ENCODE results near the gene MROH9.

MROH9 gene

DNA sequence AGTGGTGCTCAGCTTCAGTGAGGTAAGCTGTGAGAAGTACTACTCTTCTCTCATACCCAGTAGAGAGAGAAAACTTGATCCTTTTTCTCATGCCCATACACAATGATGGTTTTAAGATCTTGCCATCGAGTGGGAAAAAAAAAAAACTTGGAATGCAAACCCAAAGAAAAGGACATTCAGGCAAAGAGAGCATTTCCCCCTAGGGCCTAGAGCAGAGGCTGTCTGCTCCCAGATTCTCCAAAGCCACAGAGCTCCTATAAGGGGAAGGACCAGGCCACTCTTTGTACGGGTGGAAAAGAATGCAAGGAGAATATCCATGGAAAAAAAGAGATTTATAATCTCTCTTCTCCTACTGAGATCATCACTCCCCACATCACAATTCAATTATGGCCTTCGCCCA is 34.9 kb downstream of the MROH9 start:
- no peak for DNase-seq (ENCODE audit: low spot score)

DNA sequence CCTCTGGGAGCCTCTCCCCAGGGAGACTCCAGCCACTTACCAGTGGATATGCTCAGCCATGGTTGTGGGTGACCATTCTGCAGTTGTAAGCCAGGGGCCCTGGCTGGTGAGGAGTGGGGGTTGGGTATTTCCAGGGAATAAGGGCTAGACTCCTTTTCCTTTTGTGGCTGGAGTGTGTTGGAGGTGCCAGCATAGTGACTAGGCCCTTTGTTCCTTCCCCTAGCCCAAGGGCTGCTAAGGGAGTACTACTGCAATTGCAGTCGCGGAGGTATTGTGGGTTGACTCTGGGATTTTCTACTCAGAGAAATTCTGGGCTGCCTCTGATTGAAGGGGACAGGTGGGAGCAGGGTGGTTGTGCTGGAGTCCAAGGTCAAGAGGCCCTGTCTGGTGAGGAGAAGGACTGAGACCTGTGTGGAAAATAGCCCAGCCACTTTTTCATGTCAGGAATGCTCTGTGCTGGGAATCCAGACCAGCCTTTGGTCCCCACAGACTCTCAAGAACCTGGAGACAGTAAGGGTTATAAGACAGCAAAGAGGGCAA is 43.1 kb downstream of the MROH9 start:
- no peak for DNase-seq (ENCODE audit: low spot score)

DNA sequence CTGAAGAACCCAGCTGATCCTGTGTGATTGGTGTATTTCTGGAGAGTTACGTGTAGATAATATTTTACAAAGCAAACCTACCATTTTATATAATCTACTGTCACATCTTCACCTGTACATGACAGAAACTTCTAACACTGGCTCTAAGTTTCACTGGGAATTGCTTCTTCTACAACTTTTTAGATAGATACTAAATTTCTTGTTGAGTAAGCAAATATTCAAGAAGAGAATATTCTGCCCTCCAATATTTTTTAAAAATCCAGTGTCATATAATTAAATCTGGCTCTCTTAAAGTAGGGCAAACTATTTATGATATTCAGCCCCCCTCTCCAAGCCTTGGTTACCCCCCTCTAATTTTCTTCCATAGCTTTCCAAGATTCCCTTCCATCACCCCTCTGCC is 50.1 kb downstream of the MROH9 start:
- DNase-seq (ENCODE audit: low spot score), result no peak

DNA sequence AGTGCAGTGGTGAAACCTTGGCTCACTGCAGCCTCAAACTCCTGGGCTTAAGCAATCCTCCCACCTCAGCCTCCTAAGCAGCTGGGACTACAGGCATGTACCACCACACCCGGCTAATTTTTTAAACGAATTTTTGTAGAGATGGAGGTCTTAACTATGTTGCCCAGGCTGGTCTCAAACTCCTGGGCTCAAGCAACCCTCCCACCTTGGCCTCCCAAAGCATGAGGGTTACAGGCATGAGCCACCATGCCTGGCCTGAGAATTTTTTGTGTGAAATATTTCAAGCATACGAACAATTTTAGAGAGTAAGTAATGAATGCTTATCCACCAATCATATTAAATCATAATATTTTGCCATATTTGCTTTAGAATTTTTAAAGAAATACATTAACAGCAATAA is 51.6 kb downstream of the MROH9 start:
- no peak for DNase-seq (ENCODE audit: low spot score)

DNA sequence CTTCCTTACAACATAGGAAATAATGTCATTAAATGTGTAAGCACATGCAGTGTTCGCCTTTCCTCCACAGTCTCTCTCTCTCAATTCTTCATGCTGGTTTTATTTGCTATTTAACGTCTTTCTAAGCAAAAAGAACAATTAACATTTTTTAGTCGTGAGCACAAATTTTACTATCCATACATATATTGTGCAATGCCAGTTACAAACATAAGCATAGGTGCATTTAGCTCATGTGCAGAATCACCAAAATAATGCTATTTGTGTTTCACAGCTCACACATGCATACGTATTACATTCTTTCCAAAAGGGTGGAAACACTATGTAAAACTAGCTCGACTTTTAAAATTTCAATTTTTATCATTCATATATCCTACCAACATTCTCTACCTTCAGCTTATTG is 52.1 kb downstream of the MROH9 start:
- DNase-seq (ENCODE audit: low spot score), result no peak

DNA sequence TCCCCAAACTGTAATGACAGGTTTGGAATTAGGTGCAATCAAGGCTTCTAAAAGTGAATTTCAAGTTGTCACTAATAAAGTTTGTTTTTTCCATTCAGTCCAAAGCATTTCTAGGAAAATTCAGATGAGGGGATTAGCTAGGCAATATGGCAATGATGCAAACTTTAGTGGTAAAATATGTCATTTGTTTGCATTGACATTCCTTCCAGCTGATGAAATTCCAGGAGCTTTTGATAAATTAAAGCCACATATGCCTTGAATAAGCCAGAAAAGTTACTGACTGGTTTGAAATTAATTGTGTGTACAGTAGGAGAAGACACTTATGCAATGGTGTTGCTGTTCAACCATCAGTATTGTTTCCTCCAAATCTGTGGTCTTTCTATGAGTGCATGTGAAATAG is 57.8 kb downstream of the MROH9 start:
- no peak for DNase-seq (ENCODE audit: low spot score)

DNA sequence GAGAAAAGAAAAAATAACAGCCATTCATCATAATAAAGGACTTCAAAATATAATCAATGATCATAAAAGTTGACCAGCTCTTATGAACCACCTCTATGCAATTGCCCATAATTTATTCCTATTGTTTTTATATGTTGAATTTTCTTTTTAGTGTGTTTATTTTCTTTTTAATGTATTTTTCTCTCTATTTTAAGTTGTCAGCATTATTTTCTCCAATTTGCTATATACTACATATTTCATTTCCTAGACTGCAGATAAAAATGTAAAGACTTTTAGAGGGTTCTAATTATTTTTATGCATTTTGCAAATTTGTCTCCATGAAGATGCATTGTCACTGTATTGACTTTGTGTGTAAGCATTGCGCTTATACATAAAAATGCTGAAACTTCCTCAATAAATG is 58.4 kb downstream of the MROH9 start:
- no peak for DNase-seq (ENCODE audit: low spot score)

DNA sequence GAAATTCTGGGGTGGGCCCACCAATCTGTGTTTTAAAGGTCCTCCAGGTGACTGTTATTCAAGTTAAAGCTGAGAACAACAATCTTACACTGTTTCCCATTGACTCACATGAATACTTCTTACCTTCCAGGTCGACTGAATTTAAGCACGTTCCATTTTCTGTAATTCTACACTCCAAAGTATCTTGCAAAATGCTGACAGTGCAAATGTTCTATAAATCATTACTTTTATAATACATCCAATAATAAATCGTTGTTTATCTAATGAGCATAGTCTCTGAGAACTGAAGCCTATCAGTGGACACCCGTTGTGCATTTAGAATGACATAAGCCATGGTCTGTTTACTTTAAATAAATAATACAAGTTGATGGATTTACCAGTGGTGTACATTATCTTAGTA is 79.5 kb downstream of the MROH9 start:
- no peak for DNase-seq (ENCODE audit: low spot score)

DNA sequence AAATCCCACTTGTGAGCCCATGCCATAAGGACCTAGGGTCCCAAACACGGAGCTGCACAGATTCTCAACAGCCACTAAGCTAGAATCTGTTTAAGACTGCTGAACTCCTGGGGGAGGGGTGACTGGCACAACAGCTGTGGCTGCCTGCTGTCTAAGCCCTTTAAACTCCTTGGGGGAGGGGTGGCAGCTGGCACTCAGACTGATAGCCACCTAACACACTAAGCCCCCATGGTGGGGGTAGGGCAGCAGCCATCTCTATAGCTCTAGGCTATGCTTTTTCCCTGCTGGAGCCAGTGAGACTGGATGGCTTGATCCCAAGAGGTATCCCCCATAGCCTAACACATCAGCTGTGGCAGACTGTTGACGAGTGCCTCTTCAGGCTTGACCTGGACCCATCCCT is 82.1 kb downstream of the MROH9 start:
- no peak for DNase-seq (ENCODE audit: low spot score)

DNA sequence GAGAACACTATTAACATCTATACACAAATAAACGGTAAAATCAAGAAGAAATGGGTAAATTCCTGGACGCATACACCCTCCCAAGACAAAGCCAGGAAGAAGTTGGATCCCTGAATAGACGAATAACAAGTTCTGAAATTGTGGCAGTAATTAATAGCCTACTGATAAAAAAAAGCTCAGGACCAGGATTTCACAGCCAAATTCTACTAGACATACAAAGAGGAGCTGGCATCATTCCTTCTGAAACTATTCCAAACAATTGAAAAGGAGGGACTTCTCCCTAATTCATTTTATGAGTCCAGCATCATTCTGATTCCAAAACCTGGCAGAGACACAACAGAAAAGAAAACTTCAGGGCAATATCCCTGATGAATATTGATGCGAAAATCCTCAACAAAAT is 84.6 kb downstream of the MROH9 start:
- DNase-seq (ENCODE audit: low spot score), result no peak

DNA sequence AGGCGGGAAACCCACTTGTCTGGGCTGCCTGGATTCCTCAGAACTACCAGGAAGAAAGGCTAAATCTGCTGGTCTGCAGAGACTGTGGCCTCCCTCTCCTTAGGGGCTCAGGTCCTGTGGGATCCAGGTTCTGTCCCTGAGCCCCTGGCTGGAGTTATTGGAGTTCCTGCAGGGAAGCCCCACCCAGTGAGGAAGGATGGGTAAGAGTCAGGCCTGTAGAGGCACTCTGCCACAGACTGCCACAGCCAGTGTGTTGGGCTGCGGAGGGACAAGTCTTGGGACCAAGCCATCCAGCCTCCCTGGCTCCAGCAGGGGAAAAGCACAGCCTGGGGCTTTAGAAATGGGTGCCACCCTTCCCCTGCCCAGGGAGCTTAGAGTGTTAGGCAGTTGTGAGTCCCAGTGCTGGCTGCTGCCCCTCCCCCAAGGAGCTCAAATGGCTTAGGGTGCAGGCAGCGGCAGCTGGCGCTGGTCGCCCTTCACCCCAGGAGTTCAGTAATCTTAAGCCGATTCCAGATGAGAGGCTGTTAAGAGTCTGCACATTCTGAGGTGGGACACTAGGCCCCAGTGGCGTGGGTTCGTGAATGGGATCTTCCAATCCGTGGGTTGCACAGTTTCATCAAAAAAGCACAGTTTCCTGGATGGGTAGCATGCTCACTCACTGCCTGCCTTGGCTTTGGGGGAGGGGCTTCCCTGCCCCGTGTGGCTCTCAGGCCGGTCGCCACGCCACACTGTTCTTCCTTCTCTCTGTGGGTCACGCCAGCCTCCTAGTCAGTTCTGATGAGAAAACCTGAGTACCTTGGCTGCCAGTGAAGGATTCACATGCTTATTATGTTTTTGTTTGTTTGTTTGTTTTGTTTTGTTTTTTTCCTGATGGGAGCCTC is 97.7 kb downstream of the MROH9 start:
- DNase-seq (ENCODE audit: low spot score), result no peak

DNA sequence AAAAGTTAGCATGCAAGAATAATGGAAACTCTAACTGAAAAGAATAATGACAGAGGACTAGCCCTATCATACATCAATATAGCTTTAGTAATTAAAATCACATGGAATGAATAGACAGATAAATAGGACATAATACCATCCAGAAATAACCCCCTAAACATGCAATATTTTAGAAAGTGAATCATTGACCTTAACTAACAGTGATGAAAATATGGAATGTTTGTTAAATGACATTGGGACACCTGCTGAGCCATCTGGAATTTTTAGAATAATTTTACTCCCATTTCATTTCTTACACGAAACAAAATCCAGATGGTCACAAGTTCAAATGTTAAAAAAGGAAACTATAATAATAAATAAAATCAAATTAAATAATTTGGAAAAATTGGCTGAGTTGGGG is 102.3 kb downstream of the MROH9 start:
- DNase-seq (ENCODE audit: low spot score), result no peak

DNA sequence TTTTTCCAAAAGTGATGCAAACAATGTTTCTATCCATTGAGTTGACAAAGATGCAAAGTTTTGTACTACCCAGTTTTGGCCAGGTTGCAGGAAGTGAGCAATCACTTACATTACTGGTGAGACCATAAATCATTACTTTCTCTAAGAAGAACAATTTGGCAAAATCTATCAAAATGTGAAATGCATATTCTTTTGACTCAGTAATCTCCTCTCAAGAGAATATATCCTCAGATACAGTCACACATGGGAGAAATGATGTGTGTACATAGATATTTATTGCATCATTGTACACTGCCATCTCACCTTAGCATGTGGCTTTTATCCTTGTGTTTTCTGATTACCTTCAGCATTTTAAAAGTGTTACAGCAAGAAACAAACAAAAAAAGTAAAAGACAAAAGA is 103.0 kb downstream of the MROH9 start:
- no peak for DNase-seq (ENCODE audit: low spot score)

DNA sequence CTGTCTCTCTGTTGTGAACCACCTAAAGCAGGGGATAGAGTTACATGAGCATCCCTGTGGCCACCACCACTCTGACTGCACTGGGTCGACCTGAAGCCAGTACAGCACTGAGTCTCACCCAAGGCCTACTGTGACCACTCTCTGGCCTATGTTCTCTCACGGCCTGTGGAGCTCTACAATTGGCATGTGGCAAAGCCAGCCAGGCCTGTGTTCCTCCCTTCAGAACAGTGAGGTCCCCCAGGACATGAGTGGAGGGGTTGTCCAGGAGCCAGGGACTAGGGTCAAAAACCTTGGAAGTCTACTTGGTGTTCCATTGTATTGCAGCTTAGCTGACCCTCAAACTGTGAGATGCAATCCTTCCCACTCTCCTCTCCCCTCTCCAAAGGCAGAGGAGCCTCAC is 112.7 kb downstream of the MROH9 start:
- no peak for DNase-seq (ENCODE audit: low spot score)

DNA sequence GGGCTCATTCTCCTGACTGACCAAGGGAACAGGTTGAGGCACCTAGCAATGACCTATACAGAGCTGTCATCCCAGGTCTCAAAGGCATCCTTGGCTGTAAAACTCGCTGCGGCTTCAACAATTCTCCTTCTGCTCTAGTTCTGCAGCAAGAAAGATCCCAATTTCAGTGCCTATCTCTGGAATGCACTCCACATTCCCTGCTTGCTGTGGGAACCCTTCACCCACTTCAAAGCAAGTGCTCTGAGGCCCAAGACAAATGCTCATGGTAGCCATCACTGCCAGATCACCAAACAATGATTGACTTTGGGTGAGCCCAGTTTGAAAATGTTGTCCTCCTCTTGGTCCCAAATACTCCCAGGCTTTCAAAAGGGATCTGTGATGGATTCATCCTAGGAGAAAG is 117.6 kb downstream of the MROH9 start:
- DNase-seq (ENCODE audit: low spot score), result no peak

DNA sequence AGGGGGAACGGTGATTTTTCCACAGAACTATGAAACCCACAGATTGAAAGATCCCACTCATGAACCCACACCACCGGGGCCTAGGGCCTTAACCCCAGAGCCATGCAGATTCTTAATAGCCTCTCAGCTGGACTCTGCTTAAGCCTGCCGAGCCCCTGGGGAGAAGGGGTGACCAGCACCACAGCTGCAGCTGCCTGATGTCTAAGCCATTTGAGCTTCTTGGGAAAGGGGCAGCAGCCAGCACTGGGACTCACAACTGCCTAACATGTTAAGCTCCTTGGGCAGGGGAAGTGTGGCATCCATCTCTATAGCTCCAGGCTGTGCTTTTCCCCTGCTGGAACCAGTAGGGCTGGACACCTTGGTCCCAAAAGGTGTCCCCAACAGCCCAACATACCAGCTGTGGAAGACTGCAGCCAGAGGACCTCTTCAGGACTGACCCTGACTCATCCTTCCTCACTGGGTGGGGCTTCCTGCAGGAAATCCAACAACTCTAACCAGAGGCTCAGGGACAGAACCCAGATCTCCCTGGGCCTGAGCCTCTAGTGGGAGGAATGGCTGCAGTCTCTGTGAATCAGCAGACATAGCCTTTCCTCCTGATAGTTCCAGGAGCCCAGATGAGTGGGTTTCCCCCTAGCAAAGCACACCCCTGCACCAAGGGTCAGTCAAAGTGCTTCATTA is 120.8 kb downstream of the MROH9 start:
- DNase-seq (ENCODE audit: low spot score), result no peak

DNA sequence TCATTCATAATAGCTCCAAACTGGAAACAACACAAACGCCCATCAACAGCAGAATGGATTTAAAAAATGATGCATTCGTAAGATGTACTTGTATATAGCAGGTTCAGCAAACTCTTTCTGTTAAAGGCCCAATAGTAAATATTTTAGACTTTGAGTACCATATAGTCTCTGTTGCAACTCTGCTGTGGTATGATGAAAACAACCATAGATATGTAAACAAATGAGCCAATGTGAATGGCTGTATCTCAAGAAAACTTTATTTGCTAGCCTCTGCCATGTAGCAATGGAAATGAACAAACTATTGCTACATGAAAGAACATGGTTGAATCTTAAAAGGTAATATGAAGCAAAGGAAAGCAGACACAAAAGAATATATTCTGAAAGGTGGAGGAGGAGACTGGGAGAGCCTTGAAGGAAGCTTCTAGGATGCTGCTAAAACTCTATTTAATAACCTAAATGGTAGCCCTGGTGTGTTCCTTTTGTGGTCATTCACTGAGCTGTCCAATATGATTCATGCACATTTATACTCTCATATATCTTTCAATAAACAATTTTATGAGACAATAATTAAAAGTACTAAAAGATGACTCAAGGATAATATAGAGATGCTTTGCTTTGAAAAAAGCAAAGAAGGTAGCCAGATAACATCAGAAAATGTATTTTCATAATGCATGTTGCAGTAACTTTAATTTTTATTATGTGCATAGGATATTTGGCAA is 126.2 kb downstream of the MROH9 start:
- DNase-seq (ENCODE audit: low spot score), result no peak

DNA sequence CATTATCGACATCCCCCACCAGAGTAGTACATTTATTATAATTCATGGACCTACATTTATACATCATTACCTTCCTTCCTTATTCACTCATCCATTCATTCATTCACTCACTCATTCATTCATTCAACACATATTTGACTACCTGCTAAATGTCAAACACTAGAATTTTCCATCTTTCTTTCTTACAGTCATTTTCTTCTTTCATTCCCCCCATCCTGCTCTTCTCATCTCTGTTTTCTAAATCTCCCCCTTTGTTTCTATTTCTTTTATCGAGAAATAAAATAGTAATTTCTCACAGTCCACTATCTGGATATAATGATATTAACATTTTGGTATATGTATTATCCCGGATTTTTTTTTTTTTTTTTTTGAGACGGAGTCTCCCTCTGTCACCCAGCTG is 127.6 kb downstream of the MROH9 start:
- no peak for DNase-seq (ENCODE audit: low spot score)

DNA sequence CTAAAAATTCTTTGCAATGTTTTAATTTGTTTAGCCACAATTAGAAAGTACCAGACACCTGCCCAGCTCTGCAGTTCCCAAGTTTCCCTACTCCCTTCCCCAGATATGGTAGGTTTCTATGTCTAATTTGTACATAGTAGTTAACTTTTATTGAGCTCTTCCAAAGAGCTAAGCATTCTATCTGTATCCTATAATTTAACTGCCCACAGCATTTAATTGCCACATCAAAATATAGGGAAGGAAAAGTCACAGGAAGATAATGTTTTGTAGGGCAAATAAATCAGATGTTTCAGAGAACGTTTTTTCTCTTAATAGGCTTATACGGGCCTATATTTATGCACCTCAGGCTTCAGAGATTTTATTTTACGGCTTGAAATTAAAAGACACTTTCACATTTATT is 139.7 kb downstream of the MROH9 start:
- no peak for DNase-seq (ENCODE audit: low spot score)

DNA sequence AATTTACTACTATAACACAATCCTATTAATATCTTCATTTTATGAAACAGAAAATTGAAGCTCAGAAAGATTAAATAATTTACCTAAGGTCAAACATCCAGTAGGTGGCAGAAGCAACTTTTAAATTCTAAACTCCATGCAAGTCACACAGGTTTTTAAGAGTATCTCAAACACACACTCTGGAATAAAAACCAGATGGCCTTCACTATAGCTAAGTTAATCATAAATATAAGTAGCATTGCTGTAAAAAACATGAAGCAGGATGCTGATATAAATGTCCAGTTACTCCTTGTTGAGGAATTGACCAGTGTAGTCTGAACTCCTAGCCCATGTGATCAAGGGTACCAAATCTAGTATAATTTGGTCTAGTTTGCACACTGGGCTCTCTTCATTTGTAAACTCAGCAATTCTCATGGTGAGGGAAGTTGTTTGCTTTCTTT is 146.0 kb downstream of the MROH9 start:
- DNase-seq (ENCODE audit: low spot score), result peak; percentile 23

DNA sequence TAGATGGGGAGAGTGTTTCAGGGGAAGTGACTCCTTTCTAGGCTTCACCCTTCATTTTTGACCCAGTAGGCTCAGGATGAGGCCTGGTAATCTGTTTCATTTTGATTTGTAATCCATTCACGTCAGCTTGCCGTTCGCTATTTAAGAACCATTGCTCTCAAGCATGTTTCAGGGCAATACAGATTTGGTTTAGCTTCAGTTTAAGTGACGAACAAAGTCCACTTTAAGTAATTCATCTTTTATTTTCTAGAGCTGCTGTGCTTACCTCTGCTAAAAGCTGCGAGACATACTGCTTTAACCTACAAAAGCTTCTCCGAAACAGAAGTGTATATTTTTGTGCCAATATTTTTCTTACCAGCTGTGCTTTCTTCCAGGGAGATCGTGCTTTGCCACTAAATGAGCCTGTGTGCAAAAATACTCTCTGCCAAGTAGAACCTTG is 146.4 kb downstream of the MROH9 start:
- no peak for DNase-seq (ENCODE audit: low spot score)

DNA sequence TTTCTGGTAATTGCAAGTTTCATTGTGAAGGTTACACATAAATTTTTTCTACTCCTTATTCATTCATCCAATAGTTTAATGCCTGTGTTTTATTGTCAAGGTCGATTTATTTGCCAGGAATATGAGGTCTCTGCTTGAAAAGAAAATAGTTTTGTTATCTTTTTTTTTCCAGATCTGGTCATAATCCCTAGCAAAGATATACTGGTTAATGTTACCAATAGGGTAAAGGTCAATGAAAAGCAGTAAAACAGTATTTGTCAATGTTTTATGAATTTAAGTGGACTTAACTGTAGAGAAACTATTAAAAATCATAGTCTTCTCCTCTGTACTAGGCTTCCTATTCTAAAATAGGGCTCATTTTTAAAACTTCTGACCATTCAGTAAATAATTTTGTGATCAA is 147.3 kb downstream of the MROH9 start:
- DNase-seq (ENCODE audit: low spot score), result no peak

DNA sequence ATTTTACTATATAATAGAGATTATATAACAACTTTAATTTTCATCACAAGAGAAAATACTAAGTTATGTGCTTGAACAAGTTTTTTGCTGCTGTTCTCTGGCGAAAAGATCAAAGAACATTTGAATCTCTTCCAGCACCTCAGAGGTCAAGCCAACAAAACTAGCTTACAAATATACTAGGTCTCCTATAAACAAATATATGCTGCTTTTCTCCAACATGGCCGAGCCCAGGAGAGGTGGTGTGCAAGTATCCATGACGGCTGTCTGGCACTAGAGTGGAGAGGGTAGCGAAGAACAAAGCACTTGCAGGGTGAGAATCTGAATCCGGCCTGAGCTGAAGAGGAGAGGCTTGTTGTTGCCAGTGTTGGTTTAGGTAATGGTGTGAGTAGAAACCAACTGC is 147.9 kb downstream of the MROH9 start:
- DNase-seq (ENCODE audit: low spot score), result no peak

Measured in AG08396 (cell line).